ENCODE data around the gene TICAM1. TPM values are rescaled to one million over a fixed set of nuclear protein-coding genes. Genes with fewer than 3 reads are reported as not detected.
"Not testable (repeated sequence)": the region's sequence is repeated elsewhere in the genome, so short reads cannot be mapped to it uniquely, and the experiment has no call there.

The TICAM1 gene
- polyA plus RNA-seq, 1 donor from 2014 or later, result 23.3 TPM

- H3K36me3 Mint-ChIP-seq, result no peaks in the 10 kb centered on the region
- no peaks in the 10 kb centered on the region for H3K9me3 Mint-ChIP-seq
- peak overlapping the region in 1 of 3 donors; percentile 53 for H3K27ac Mint-ChIP-seq
- no peaks in the 10 kb centered on the region for H3K27me3 Mint-ChIP-seq
- H3K4me3 Mint-ChIP-seq, result peak overlapping the region in 1 of 4 donors; percentile 43
- peaks cover 0 to 8% (median 2%) of the 10 kb centered on the region in 3 donors for H3K4me1 Mint-ChIP-seq
Observed at GRCh38 chr19:4803736-4804695, 27.5 kb downstream of the TICAM1 start.

- no peaks in the 10 kb centered on the region for H3K27me3 Mint-ChIP-seq
- H3K9me3 Mint-ChIP-seq, result no peaks in the 10 kb centered on the region
- no peaks in the 10 kb centered on the region for H3K36me3 Mint-ChIP-seq
- H3K4me1 Mint-ChIP-seq, result peaks cover 0 to 8% (median 2%) of the 10 kb centered on the region in 3 donors
- no peak overlapping the region for H3K27ac Mint-ChIP-seq
- peak overlapping the region in 1 of 4 donors; percentile 5 for H3K4me3 Mint-ChIP-seq
Observed at GRCh38 chr19:4802711-4803110, 28.8 kb downstream of the TICAM1 start.

GRCh38 chr19:4801085-4801619, 30.4 kb downstream of the TICAM1 start:
- peaks cover 2 to 7% (median 6%) of the 10 kb centered on the region in 3 donors for H3K4me1 Mint-ChIP-seq
- H3K4me3 Mint-ChIP-seq, result no peak overlapping the region
- H3K27me3 Mint-ChIP-seq, result no peaks in the 10 kb centered on the region
- H3K27ac Mint-ChIP-seq, result no peak overlapping the region
- H3K9me3 Mint-ChIP-seq, result no peaks in the 10 kb centered on the region
- peaks cover 2% of the 10 kb centered on the region for H3K36me3 Mint-ChIP-seq

- Mint-ChIP-seq H3K4me3 (no peak overlapping the region), H3K9me3 (no peaks in the 10 kb centered on the region), H3K4me1 (peaks cover 4 to 7% (median 6%) of the 10 kb centered on the region in 3 donors), H3K27ac (no peak overlapping the region), H3K36me3 (peaks cover 2% of the 10 kb centered on the region), H3K27me3 (no peaks in the 10 kb centered on the region)
Observed at GRCh38 chr19:4800591-4801081, 30.9 kb downstream of the TICAM1 start.

- H3K4me1 Mint-ChIP-seq, result peaks cover 6 to 20% (median 12%) of the 10 kb centered on the region in 3 donors
- peak overlapping the region in 2 of 3 donors; percentile 19 to 49 for H3K27ac Mint-ChIP-seq
- no peaks in the 10 kb centered on the region for H3K9me3 Mint-ChIP-seq
- H3K4me3 Mint-ChIP-seq, result peak overlapping the region in 1 of 4 donors; percentile 25
- H3K27me3 Mint-ChIP-seq, result no peaks in the 10 kb centered on the region
- H3K36me3 Mint-ChIP-seq, result peaks cover 2% of the 10 kb centered on the region
Observed at GRCh38 chr19:4795400-4795799, 36.1 kb downstream of the TICAM1 start.

GRCh38 chr19:4794971-4795370, 36.5 kb downstream of the TICAM1 start:
- peak overlapping the region in 2 of 4 donors; percentile 25 to 37 for H3K4me3 Mint-ChIP-seq
- H3K4me1 Mint-ChIP-seq, result peaks cover 6 to 20% (median 12%) of the 10 kb centered on the region in 3 donors
- peak overlapping the region in 2 of 3 donors; percentile 19 to 49 for H3K27ac Mint-ChIP-seq
- no peaks in the 10 kb centered on the region for H3K9me3 Mint-ChIP-seq
- peaks cover 2% of the 10 kb centered on the region for H3K36me3 Mint-ChIP-seq
- no peaks in the 10 kb centered on the region for H3K27me3 Mint-ChIP-seq

- H3K36me3 Mint-ChIP-seq, H3K27me3 Mint-ChIP-seq, H3K9me3 Mint-ChIP-seq: not testable (repeated sequence)
- H3K27ac Mint-ChIP-seq, result peak overlapping the region in 1 of 3 donors; percentile 46
- H3K4me1 Mint-ChIP-seq, result peaks cover 6 to 22% (median 10%) of the 10 kb centered on the region in 3 donors
- H3K4me3 Mint-ChIP-seq, result peak overlapping the region; percentile 17 to 86 (median 40)
Observed at GRCh38 chr19:4793278-4793677, 38.2 kb downstream of the TICAM1 start.

GRCh38 chr19:4792866-4793195, 38.7 kb downstream of the TICAM1 start:
- H3K36me3 Mint-ChIP-seq, H3K9me3 Mint-ChIP-seq, H3K27me3 Mint-ChIP-seq: not testable (repeated sequence)
- Mint-ChIP-seq H3K4me3 (peak overlapping the region; percentile 17 to 86 (median 40)), H3K27ac (peak overlapping the region in 2 of 3 donors; percentile 19 to 46), H3K4me1 (peaks cover 6 to 22% (median 10%) of the 10 kb centered on the region in 3 donors)

GRCh38 chr19:4792019-4792865, 39.3 kb downstream of the TICAM1 start:
- H3K27ac Mint-ChIP-seq, result peak overlapping the region; percentile 19 to 87 (median 46)
- not testable (repeated sequence) for H3K36me3 Mint-ChIP-seq, H3K9me3 Mint-ChIP-seq, H3K27me3 Mint-ChIP-seq
- H3K4me3 Mint-ChIP-seq, result peak overlapping the region; percentile 25 to 92 (median 81)
- H3K4me1 Mint-ChIP-seq, result peaks cover 6 to 22% (median 10%) of the 10 kb centered on the region in 3 donors

- H3K4me1 Mint-ChIP-seq, result peaks cover under 1 to 18% (median 10%) of the 10 kb centered on the region in 3 donors
- H3K27me3 Mint-ChIP-seq, result no peaks in the 10 kb centered on the region
- no peaks in the 10 kb centered on the region for H3K36me3 Mint-ChIP-seq
- peak within 1 kb of the TSS; percentile 28 to 93 (median 44) for H3K27ac Mint-ChIP-seq
- peak within 1 kb of the TSS; percentile 63 to 92 (median 81) for H3K4me3 Mint-ChIP-seq
- H3K9me3 Mint-ChIP-seq, result no peaks in the 10 kb centered on the region
Observed at GRCh38 chr19:4791183-4792018, 40.1 kb downstream of the TICAM1 start, which contains the start of gene FEM1A. Gene FEM1A, plus strand, starts transcription at chr19:4791734. Its CDS starts 121 bp downstream, at chr19:4791855.

GRCh38 chr19:4786412-4787016, 45.0 kb downstream of the TICAM1 start:
- H3K9me3 Mint-ChIP-seq, H3K4me1 Mint-ChIP-seq, H3K27ac Mint-ChIP-seq, H3K36me3 Mint-ChIP-seq, H3K27me3 Mint-ChIP-seq: not testable (repeated sequence)
- peak overlapping the region in 1 of 4 donors; percentile 32 for H3K4me3 Mint-ChIP-seq

- Mint-ChIP-seq H3K27ac (no peak overlapping the region), H3K4me3 (no peak overlapping the region), H3K4me1 (peaks cover 1 to 4% (median 4%) of the 10 kb centered on the region in 3 donors), H3K36me3 (no peaks in the 10 kb centered on the region), H3K27me3 (peaks cover 8% of the 10 kb centered on the region), H3K9me3 (peaks cover 0 to 11% (median 0%) of the 10 kb centered on the region in 3 donors)
Observed at GRCh38 chr19:4781801-4782200, 49.7 kb downstream of the TICAM1 start.

- H3K36me3 Mint-ChIP-seq, result peaks cover 1% of the 10 kb centered on the region
- peaks cover 0 to 11% (median 0%) of the 10 kb centered on the region in 3 donors for H3K9me3 Mint-ChIP-seq
- H3K27me3 Mint-ChIP-seq, result peaks cover 11% of the 10 kb centered on the region
- peaks cover 1 to 4% (median 4%) of the 10 kb centered on the region in 3 donors for H3K4me1 Mint-ChIP-seq
- H3K27ac Mint-ChIP-seq, result no peak overlapping the region
- peak overlapping the region in 1 of 4 donors; percentile 27 for H3K4me3 Mint-ChIP-seq
Observed at GRCh38 chr19:4780860-4781259, 50.7 kb downstream of the TICAM1 start.

All from IgD-negative memory B cell (primary cell).